SK-N-SH (cell line): ENCODE data around the gene GLS. TPM values are rescaled to one million over a fixed set of nuclear protein-coding genes. Genes with fewer than 3 reads are reported as not detected.

ENCODE experiments used
- CTCF ChIA-PET: fragments of 300-600, 350-600 bp; formaldehyde crosslinking; extraction: SDS; loops from one replicate; lab custom pipeline; 2021; lab: Yijun Ruan, JAX
- POLR2A ChIA-PET: fragments of 350-600 bp; sonication (Branson Sonifier 250); formaldehyde crosslinking; extraction: SDS; loops from one replicate; lab custom pipeline; 2020; ENCODE audit warnings: antibody characterized with exemption, inconsistent platforms; lab: Yijun Ruan, JAX
- DNase-seq: peaks from one replicate; pipeline ENCODE4 v3.0.0; 2012
- H2AFZ ChIP-seq: fragments of 200-600 bp; sonication (generic); 2 replicates; pipeline ENCODE4 v1.8.1; 2016; ENCODE audit warnings: antibody characterized with exemption, mild to moderate bottlenecking, low read depth
- H3F3A ChIP-seq: fragments of 200-600 bp; sonication (generic); replicated peaks from 2 replicates; pipeline ENCODE3; 2016; ENCODE audit warnings: antibody characterized with exemption, mild to moderate bottlenecking; ENCODE audit not compliant: insufficient read depth
- H3K27ac ChIP-seq, 2 experiments: fragments of 200-500 bp in 1 of 2; fragments of 200-600 bp in 1 of 2; sonication (Bioruptor generic) in 1 of 2; sonication (generic), shearing (Covaris generic) in 1 of 2; 2 replicates each; pipeline versions ENCODE4 v1.5.1 to v1.6.1; 2014 to 2016; ENCODE audit warnings: low read depth in 2 of 2, inconsistent platforms in 1 of 2, low read length in 1 of 2, mild to moderate bottlenecking in 1 of 2, mixed read lengths in 1 of 2
- H3K27me3 ChIP-seq: fragments of 200-600 bp; sonication (generic), shearing (Covaris generic); 2 replicates; pipeline ENCODE4 v1.6.1; 2016; ENCODE audit warnings: mixed run types; ENCODE audit not compliant: insufficient read depth
- H3K36me3 ChIP-seq, 2 experiments: fragments of 200-500 bp in 1 of 2; fragments of 200-600 bp in 1 of 2; sonication (Bioruptor generic) in 1 of 2; sonication (generic) in 1 of 2; replicated peaks in 1 of 2; 2 replicates each; pipeline versions ENCODE3 to v1.5.1; 2014 to 2016; ENCODE audit warnings: low read length in 1 of 2, mild to moderate bottlenecking in 1 of 2; ENCODE audit not compliant: insufficient read depth in 2 of 2, control insufficient read depth in 1 of 2
- H3K4me1 ChIP-seq, 2 experiments: fragments of 200-500 bp in 1 of 2; fragments of 200-600 bp in 1 of 2; sonication (Bioruptor generic) in 1 of 2; sonication (generic), shearing (Covaris generic) in 1 of 2; 2 replicates each; pipeline versions ENCODE4 v1.5.1 to v1.6.1; 2014 to 2016; ENCODE audit warnings: low read depth in 1 of 2, low read length in 1 of 2, mixed run types in 1 of 2; ENCODE audit not compliant: insufficient read depth in 2 of 2, control insufficient read depth in 1 of 2
- H3K4me2 ChIP-seq: fragments of 200-600 bp; sonication (generic), shearing (Covaris generic); 2 replicates; pipeline ENCODE4 v1.6.1; 2017; ENCODE audit warnings: mixed run types
- H3K4me3 ChIP-seq, 2 experiments: fragments of 200-500 bp in 1 of 2; fragments of 200-600 bp in 1 of 2; sonication (Bioruptor generic) in 1 of 2; sonication (generic), shearing (Covaris generic) in 1 of 2; 2 replicates each; pipeline versions ENCODE4 v1.5.1 to v1.8.1; 2014 to 2016; ENCODE audit warnings: low read depth in 2 of 2, inconsistent platforms in 1 of 2, low read length in 1 of 2, mild to moderate bottlenecking in 1 of 2, mixed read lengths in 1 of 2, moderate library complexity in 1 of 2
- H3K79me2 ChIP-seq: fragments of 200-600 bp; sonication (generic); 2 replicates; pipeline ENCODE4 v1.8.1; 2017; ENCODE audit warnings: mild to moderate bottlenecking; ENCODE audit not compliant: insufficient read depth
- H3K9ac ChIP-seq: fragments of 200-600 bp; sonication (generic); 2 replicates; pipeline ENCODE4 v1.6.1; 2017; ENCODE audit warnings: mixed run types
- H3K9me2 ChIP-seq: fragments of 200-600 bp; sonication (generic); 2 replicates; pipeline ENCODE4 v1.6.1; 2017; ENCODE audit warnings: mixed run types
- H3K9me3 ChIP-seq: fragments of 200-600 bp; sonication (generic); 2 replicates; pipeline ENCODE4 v1.6.1; 2017; ENCODE audit warnings: mixed run types, mild to moderate bottlenecking, moderate library complexity
- H4K20me1 ChIP-seq: fragments of 200-600 bp; sonication (generic); 2 replicates; pipeline ENCODE4 v1.6.1; 2017; ENCODE audit warnings: mild to moderate bottlenecking, mixed run types; ENCODE audit not compliant: insufficient read depth
- EP300 ChIP-seq, 2 experiments: IDR thresholded peaks; 2 replicates each; pipeline versions ENCODE4 v1.4.0 to v1.6.1; 2012; ENCODE audit warnings: borderline replicate concordance in 1 of 2, low read depth in 1 of 2, low read length in 1 of 2
- FOXJ3 ChIP-seq: sonication (generic); formaldehyde crosslinking; IDR thresholded peaks from 2 replicates; pipeline ENCODE4 v1.5.1; 2020; ENCODE audit warnings: mild to moderate bottlenecking, missing genetic modification reagents
- FOXM1 ChIP-seq: IDR thresholded peaks from 2 replicates; pipeline ENCODE4 v1.4.0; 2012; ENCODE audit warnings: low read depth, mild to moderate bottlenecking
- GATA2 ChIP-seq: sonication (generic); formaldehyde crosslinking; IDR thresholded peaks from 2 replicates; pipeline ENCODE4 v1.5.0; 2020; ENCODE audit warnings: mild to moderate bottlenecking, missing genetic modification reagents
- MAX ChIP-seq: IDR thresholded peaks from 2 replicates; pipeline ENCODE4 v1.4.0; 2012; ENCODE audit warnings: low read depth
- PBX3 ChIP-seq: IDR thresholded peaks from 2 replicates; pipeline ENCODE4; 2012
- RAD21 ChIP-seq: IDR thresholded peaks from 2 replicates; pipeline ENCODE4 v1.6.1; 2012; ENCODE audit warnings: mild to moderate bottlenecking, low read length
- REST ChIP-seq: IDR thresholded peaks from 2 replicates; pipeline ENCODE4 v1.6.1; 2012; ENCODE audit warnings: mild to moderate bottlenecking, low read depth, low read length, moderate library complexity
- RXRA ChIP-seq: IDR thresholded peaks from 2 replicates; pipeline ENCODE4 v1.4.0; 2012; ENCODE audit warnings: low read depth, mild to moderate bottlenecking, borderline replicate concordance
- SIN3A ChIP-seq: IDR thresholded peaks from 2 replicates; pipeline ENCODE4 v1.6.1; 2012; ENCODE audit warnings: low read depth, mild to moderate bottlenecking, low read length, moderate library complexity, borderline replicate concordance
- SMC3 ChIP-seq: IDR thresholded peaks from 2 replicates; pipeline ENCODE4 v1.6.1; 2012; ENCODE audit warnings: low read depth, low read length, improper control_type of control experiment
- TCF12 ChIP-seq: IDR thresholded peaks from 2 replicates; pipeline ENCODE4 v1.4.0; 2012
- USF1 ChIP-seq: IDR thresholded peaks from 2 replicates; pipeline ENCODE4 v1.4.0; 2012; ENCODE audit warnings: low read depth, borderline replicate concordance
- USF2 ChIP-seq: fragments of 150-350 bp; IDR thresholded peaks from 2 replicates; pipeline ENCODE4 v1.6.1; 2017; ENCODE audit warnings: antibody characterized with exemption, low read length, low read depth, borderline replicate concordance
- YY1 ChIP-seq: IDR thresholded peaks from 2 replicates; pipeline ENCODE4 v1.4.0; 2012; ENCODE audit warnings: low read depth, mild to moderate bottlenecking
- WGBS: methylation state at CpG from one replicate; pipeline ENCODE4 v1.1.6; 2017; ENCODE audit warnings: low lambda C conversion rate; 5-methylcytosine and 5-hydroxymethylcytosine counted together
- polyA plus RNA-seq, 3 experiments: library from polyadenylated mRNA; depleted of rRNA; stranded (reverse); fragments of >200 nt; gene quantifications; 2 replicates each; pipeline ENCODE4 v1.2.3, GENCODE V29; 2012

The GLS gene
- polyA plus RNA-seq, 1 of the 3 experiments (the other 2 are of a cell fraction): 37.2 TPM

GRCh38 chr2:190987116-190987515 lies 106.5 kb downstream of the GLS start:
- H2AFZ ChIP-seq: no peak overlapping the region
- POLR2A ChIA-PET: no interaction called here
- H3K4me2 ChIP-seq: no peak overlapping the region
- H3K9me2 ChIP-seq: no peaks in the 10 kb centered on the region
- H4K20me1 ChIP-seq: no peaks in the 10 kb centered on the region
- no peaks in the 10 kb centered on the region for H3K79me2 ChIP-seq
- H3K36me3 ChIP-seq: peaks cover 87 to 95% of the 10 kb centered on the region in 2 experiments
- H3K27me3 ChIP-seq: no peaks in the 10 kb centered on the region
- no peak overlapping the region for H3K27ac ChIP-seq
- no peak overlapping the region for H3K4me3 ChIP-seq
- CTCF ChIA-PET: interaction anchor here (1.8 kb wide), 1 partner anchor 9 kb away, joined by 10 read pairs; no protein-coding TSS in a partner anchor
- no peak for DNase-seq
- no peaks in the 10 kb centered on the region for H3K9me3 ChIP-seq
- TF ChIP-seq FOXM1 (no peak), PBX3 (no peak), RXRA (no peak), RAD21 (no peak), USF1 (no peak), EP300 (IDR thresholded peaks at IDR 0.05; ENCODE audit: borderline replicate concordance in 1 of 2, low read depth in 1 of 2, low read length in 1 of 2) (no peak), USF2 (no peak), REST (no peak), SIN3A (no peak), FOXJ3 (CRISPR knock-in tag) (no peak), YY1 (no peak), MAX (no peak), GATA2 (no peak), TCF12 (no peak), SMC3 (no peak)
- TF ChIP-seq, all 33 proteins: peak for 0
- 100% methylated on average over 1 of the region's 1 CpG for WGBS
- Histone ChIP-seq H3K9ac (no peak overlapping the region), H3K4me1 (peaks cover 0 to 2% of the 10 kb centered on the region in 2 experiments; a peak in 1 of 4 replicates), H3F3A (no peaks in the 10 kb centered on the region)
